Endothelial cell of umbilical vein (primary cell): ENCODE measurements around the gene GRPEL1. TPM values are rescaled to one million over a fixed set of nuclear protein-coding genes. Genes with fewer than 3 reads are reported as not detected.

Source experiments
- BruUV-seq: library from RNA; stranded (reverse); fragments of 400-500 nt; replicated peaks from 2 replicates; lab custom pipeline; 2021; lab: Mats Ljungman, UMichigan
- CTCF ChIA-PET: fragments of 300-600, 350-600 bp; sonication (Branson Sonifier 250); formaldehyde crosslinking; loops from one replicate; lab custom pipeline; 2021; ENCODE audit warnings: antibody characterized with exemption, inconsistent platforms; lab: Charles Lee
- POLR2A ChIA-PET: fragments of 300-600, 350-600 bp; sonication (Branson Sonifier 250); formaldehyde crosslinking; loops from one replicate; lab custom pipeline; 2021; ENCODE audit warnings: antibody characterized with exemption, inconsistent platforms; lab: Charles Lee
- DNase-seq: peaks from one replicate; pipeline ENCODE4 v3.0.0-alpha.2; 2011; ENCODE audit warnings: low read depth, low spot score
- FAIRE-seq: peaks from 2 replicates; lab custom pipeline; 2011; peaks lifted over from hg19 to GRCh38; lab: Jason Lieb, UNC
- H2AFZ ChIP-seq: 2 replicates; pipeline ENCODE4 v1.6.0; 2012; ENCODE audit warnings: low read depth, low read length, control low read depth, inconsistent platforms
- H3K27ac ChIP-seq: 2 replicates; pipeline ENCODE4 v1.5.1; 2011; ENCODE audit warnings: low read depth, mild to moderate bottlenecking, control low read depth, low read length, moderate library complexity; ENCODE audit not compliant: insufficient read depth
- H3K27me3 ChIP-seq, 2 experiments: 2 replicates each; pipeline versions ENCODE4 v1.6.0 to v1.6.1; 2011; ENCODE audit warnings: low read length in 2 of 2, mixed read lengths in 1 of 2; ENCODE audit not compliant: control insufficient read depth in 2 of 2, insufficient read depth in 2 of 2
- H3K36me3 ChIP-seq, 2 experiments: 2 replicates in 1 of 2; 3 replicates in 1 of 2; pipeline ENCODE4 v1.5.1; 2011; ENCODE audit warnings: low read length in 2 of 2, mild to moderate bottlenecking in 1 of 2, moderate library complexity in 1 of 2; ENCODE audit not compliant: control insufficient read depth in 2 of 2, insufficient read depth in 2 of 2; ENCODE audit errors: extremely low read depth in 1 of 2
- H3K4me1 ChIP-seq: 3 replicates; pipeline ENCODE4 v1.5.1; 2011; ENCODE audit warnings: mild to moderate bottlenecking, low read length; ENCODE audit not compliant: control insufficient read depth, insufficient read depth; ENCODE audit errors: extremely low read depth
- H3K4me2 ChIP-seq: 2 replicates; pipeline ENCODE4 v1.6.1; 2011; ENCODE audit warnings: low read length, control low read depth, mixed read lengths; ENCODE audit not compliant: insufficient read depth
- H3K4me3 ChIP-seq, 3 experiments: fragments of 200-600 bp in 1 of 3; sonication (generic), shearing (Covaris generic) in 1 of 3; replicated peaks in 1 of 3; 2 replicates each; pipeline ENCODE4 v1.5.1; 2011 to 2016; ENCODE audit warnings: control low read depth in 3 of 3, low read length in 3 of 3, mild to moderate bottlenecking in 2 of 3, inconsistent platforms in 1 of 3, low read depth in 1 of 3, moderate library complexity in 1 of 3; ENCODE audit not compliant: insufficient read depth in 1 of 3
- H3K79me2 ChIP-seq: 2 replicates; pipeline ENCODE4 v1.6.0; 2012; ENCODE audit warnings: low read length, inconsistent platforms; ENCODE audit not compliant: control insufficient read depth, insufficient read depth
- H3K9ac ChIP-seq: replicated peaks from 2 replicates; pipeline ENCODE3; 2011; ENCODE audit warnings: low read length, control low read depth; ENCODE audit not compliant: insufficient read depth; ENCODE audit errors: extremely low read depth
- H3K9me1 ChIP-seq: replicated peaks from 3 replicates; pipeline ENCODE4 v1.6.0; 2011; ENCODE audit warnings: mild to moderate bottlenecking, low read length; ENCODE audit not compliant: control insufficient read depth, insufficient read depth; ENCODE audit errors: extremely low read depth
- H3K9me3 ChIP-seq: replicated peaks from 2 replicates; pipeline ENCODE4 v1.5.1; 2012; ENCODE audit warnings: low read length, inconsistent platforms; ENCODE audit not compliant: control insufficient read depth, insufficient read depth
- H4K20me1 ChIP-seq: replicated peaks from 2 replicates; pipeline ENCODE3; 2011; ENCODE audit warnings: mild to moderate bottlenecking, low read length; ENCODE audit not compliant: control insufficient read depth, insufficient read depth; ENCODE audit errors: extremely low read depth
- EZH2 ChIP-seq: IDR thresholded peaks from 2 replicates; pipeline ENCODE4 v1.6.1; 2012; ENCODE audit warnings: borderline replicate concordance, low read depth, mild to moderate bottlenecking, moderate library complexity, low read length, inconsistent platforms; ENCODE audit not compliant: severe bottlenecking
- FOS ChIP-seq: IDR thresholded peaks from 2 replicates; pipeline ENCODE4 v1.6.1; 2011; ENCODE audit warnings: mild to moderate bottlenecking, low read length, moderate library complexity, borderline replicate concordance; ENCODE audit not compliant: insufficient read depth
- GATA2 ChIP-seq: IDR thresholded peaks from 2 replicates; pipeline ENCODE4 v1.7.0; 2011; ENCODE audit warnings: low read depth, mild to moderate bottlenecking, moderate library complexity, mixed read lengths, low read length; ENCODE audit not compliant: insufficient read length, insufficient read depth
- JUN ChIP-seq: IDR thresholded peaks from 2 replicates; pipeline ENCODE4 v1.6.1; 2011; ENCODE audit warnings: borderline replicate concordance, low read depth; ENCODE audit not compliant: insufficient read length, insufficient read depth
- MYC ChIP-seq: IDR thresholded peaks from one replicate; pipeline ENCODE4 v1.6.1; 2011; ENCODE audit warnings: mild to moderate bottlenecking, low read depth, low read length
- POLR2A ChIP-seq: IDR thresholded peaks from 2 replicates; pipeline ENCODE4 v1.6.1; 2012; ENCODE audit warnings: low read depth, mild to moderate bottlenecking, control low read depth, low read length
- POLR2AphosphoS5 ChIP-seq: IDR thresholded peaks from 2 replicates; pipeline ENCODE4 v1.6.1; 2012; ENCODE audit warnings: low read depth, mild to moderate bottlenecking, control low read depth, low read length, moderate library complexity; ENCODE audit not compliant: insufficient read depth
- dilution Hi-C: fragments of 300-500 bp; cut with MboI; formaldehyde crosslinking; loops from one replicate; pipeline ENCODE4 v1.15.0; 2019; ENCODE audit warnings: low sequenced_read_pairs; ENCODE audit not compliant: extremely low pct_ligation_motif_present
- intact Hi-C: fragments of 100-400 bp; cut with micrococcal nuclease; formaldehyde crosslinking; loops from one replicate; pipeline ENCODE4 v1.10.0; 2022
- polyA plus RNA-seq, 4 experiments: library from polyadenylated mRNA; depleted of rRNA in 3 of 4; stranded (reverse) in 3 of 4; unstranded in 1 of 4; fragments of >200 nt; gene quantifications; 2 replicates each; pipeline versions ENCODE4 v1.2.1 to v1.2.3, GENCODE V29; 2011 to 2012; ENCODE audit warnings: missing spikeins in 1 of 4
- total RNA-seq: library from RNA; stranded (reverse); gene quantifications from 2 replicates; pipeline ENCODE4 v1.2.3, GENCODE V29; 2021
- TF ChIP-seq, protein P1 (sequence below), 2 donors: IDR thresholded peaks; 1 replicate in 1 of 2; 2 replicates in 1 of 2; pipeline ENCODE4 v1.5.1; 2011; ENCODE audit warnings: low read length in 2 of 2, mild to moderate bottlenecking in 2 of 2, moderate library complexity in 2 of 2, control low read depth in 1 of 2, inconsistent platforms in 1 of 2, low read depth in 1 of 2; ENCODE audit not compliant: insufficient read depth in 1 of 2; ENCODE audit errors: extremely low read depth in 1 of 2
- TF ChIP-seq, protein P2 (sequence below): IDR thresholded peaks from 2 replicates; pipeline ENCODE4 v1.6.1; 2011; ENCODE audit not compliant: insufficient read depth, insufficient read length

Gene GRPEL1
- total and polyA plus RNA-seq, 2 donors (not counting 3 experiments of a cell fraction or from before 2014, with no cell fraction given) = 17.3 to 42.6 TPM

DNA sequence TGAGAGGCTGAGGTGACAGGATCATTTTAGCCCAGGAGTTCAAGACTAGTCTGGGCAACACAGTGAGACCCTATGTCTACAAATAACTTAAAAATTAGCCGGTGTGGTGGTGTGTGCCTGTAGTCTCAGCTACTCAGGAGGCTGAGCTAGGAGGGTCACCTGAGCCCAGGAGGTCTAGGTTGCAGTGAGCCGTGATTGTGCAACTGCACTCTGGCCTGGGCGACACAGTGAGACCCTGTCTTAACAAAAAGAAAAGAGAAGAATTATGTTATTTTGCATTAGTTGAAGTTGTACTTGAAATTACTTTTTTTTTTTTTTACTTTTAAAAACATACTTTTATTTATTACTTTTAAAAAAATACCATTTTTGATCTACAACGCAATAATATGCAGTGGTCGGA, 46.5 kb downstream of the GRPEL1 start:
- intact Hi-C loops = no loop called here
- Histone ChIP-seq H2AFZ (no peak overlapping the region), H3K9me3 (no peaks in the 10 kb centered on the region), H4K20me1 (no peaks in the 10 kb centered on the region), H3K27me3 (no peaks in the 10 kb centered on the region), H3K9ac (no peak overlapping the region), H3K79me2 (no peaks in the 10 kb centered on the region), H3K4me1 (no peaks in the 10 kb centered on the region), H3K4me2 (no peak overlapping the region), H3K9me1 (no peaks in the 10 kb centered on the region), H3K4me3 (no peak overlapping the region), H3K27ac (no peak overlapping the region), H3K36me3 (peaks cover 0 to 11% of the 10 kb centered on the region in 2 experiments)
- dilution Hi-C loops = loop anchor here (5.0 kb wide), 1 partner anchor 34 kb away; no protein-coding TSS in a partner anchor
- FAIRE-seq (no peak), DNase-seq (no peak)
- CTCF ChIA-PET = interaction anchor here (1.5 kb wide), 1 partner anchor 47 kb away, joined by 5 read pairs; no protein-coding TSS in a partner anchor
- TF ChIP-seq FOS = no peak
- TF ChIP-seq, protein P1, sequence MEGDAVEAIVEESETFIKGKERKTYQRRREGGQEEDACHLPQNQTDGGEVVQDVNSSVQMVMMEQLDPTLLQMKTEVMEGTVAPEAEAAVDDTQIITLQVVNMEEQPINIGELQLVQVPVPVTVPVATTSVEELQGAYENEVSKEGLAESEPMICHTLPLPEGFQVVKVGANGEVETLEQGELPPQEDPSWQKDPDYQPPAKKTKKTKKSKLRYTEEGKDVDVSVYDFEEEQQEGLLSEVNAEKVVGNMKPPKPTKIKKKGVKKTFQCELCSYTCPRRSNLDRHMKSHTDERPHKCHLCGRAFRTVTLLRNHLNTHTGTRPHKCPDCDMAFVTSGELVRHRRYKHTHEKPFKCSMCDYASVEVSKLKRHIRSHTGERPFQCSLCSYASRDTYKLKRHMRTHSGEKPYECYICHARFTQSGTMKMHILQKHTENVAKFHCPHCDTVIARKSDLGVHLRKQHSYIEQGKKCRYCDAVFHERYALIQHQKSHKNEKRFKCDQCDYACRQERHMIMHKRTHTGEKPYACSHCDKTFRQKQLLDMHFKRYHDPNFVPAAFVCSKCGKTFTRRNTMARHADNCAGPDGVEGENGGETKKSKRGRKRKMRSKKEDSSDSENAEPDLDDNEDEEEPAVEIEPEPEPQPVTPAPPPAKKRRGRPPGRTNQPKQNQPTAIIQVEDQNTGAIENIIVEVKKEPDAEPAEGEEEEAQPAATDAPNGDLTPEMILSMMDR (IDR thresholded peaks at IDR 0.05; ENCODE audit: extremely low read depth in 1 of 2, insufficient read depth in 1 of 2, low read depth in 1 of 2, low read length in 2 of 2) = no peak
- TF ChIP-seq GATA2 = no peak
- TF ChIP-seq JUN = no peak
- TF ChIP-seq EZH2 = no peak
- no peak for TF ChIP-seq POLR2AphosphoS5
- TF ChIP-seq, protein P2, sequence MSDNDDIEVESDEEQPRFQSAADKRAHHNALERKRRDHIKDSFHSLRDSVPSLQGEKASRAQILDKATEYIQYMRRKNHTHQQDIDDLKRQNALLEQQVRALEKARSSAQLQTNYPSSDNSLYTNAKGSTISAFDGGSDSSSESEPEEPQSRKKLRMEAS = no peak
- no peak for TF ChIP-seq MYC
- TF ChIP-seq POLR2A = no peak
- POLR2A ChIA-PET = no interaction called here
- no TSS peak for BruUV-seq
